Vagina (tissue), 2 donors: ENCODE data around the gene HAGHL.

ENCODE experiments used
- CTCF ChIP-seq, 3 experiments: fragments of 450-650 bp in 2 of 3; fragments of 200-600 bp in 1 of 3; sonication (generic) in 1 of 3; IDR thresholded peaks; one replicate each; pipeline ENCODE4 v1.5.1; 2017 to 2019; ENCODE audit warnings: antibody characterized with exemption in 3 of 3, mild to moderate bottlenecking in 2 of 3, moderate library complexity in 2 of 3
- POLR2A ChIP-seq, 2 donors: fragments of 450-650 bp; IDR thresholded peaks; one replicate each; pipeline ENCODE4 v1.6.1; 2017; ENCODE audit warnings: antibody characterized with exemption in 2 of 2, mild to moderate bottlenecking in 2 of 2, moderate library complexity in 2 of 2

GRCh38 chr16:726438-727290 lies at the start of gene HAGHL, which contains the start of gene CCDC78:
- TF ChIP-seq CTCF (IDR thresholded peaks at IDR 0.05) (no peak), POLR2A (IDR thresholded peaks at IDR 0.05) (no peak)
